NCI-H2171 (cell line): ENCODE data around the gene FCHSD2.
"Not testable (repeated sequence)": the region's sequence is repeated elsewhere in the genome, so short reads cannot be mapped to it uniquely, and the experiment has no call there.

Experiments
- DNase-seq: peaks from one replicate; lab custom pipeline; 2025; lab: John Stamatoyannopoulos, UW

Gene FCHSD2

DNA sequence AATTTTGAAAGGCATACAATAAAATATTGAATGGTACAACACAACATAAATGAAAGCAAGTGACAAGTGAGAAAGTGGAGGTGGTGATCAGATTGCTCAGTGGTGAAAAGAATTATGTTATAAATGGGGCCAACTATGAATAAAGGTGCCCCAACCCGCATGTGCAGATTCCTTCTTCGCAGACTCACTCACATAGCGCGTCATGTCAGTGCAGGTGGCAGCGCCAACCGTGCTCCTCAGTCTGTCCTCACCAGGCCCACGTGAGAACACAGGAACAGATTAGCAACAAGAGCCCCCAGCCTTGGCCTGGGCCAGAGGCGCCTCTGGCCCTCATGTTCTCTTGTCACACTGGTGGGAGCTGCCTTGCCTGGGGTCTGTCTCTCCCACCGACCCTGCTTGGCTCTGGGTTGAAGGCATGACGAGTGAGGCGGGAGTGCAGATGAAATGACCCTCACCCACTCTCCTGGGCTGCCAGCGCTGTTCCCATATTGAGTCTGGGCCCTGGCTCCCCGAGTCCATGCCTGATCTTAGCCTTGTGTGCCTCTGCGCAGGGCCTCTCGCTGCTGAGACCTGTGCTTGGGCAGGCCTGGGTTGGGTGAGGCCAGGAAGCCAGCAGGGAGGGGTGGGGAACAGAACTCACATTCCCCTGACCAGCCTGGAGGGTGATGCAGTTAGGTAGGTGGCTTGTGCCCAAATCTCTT is 321.5 kb downstream of the FCHSD2 start:
- no peak for DNase-seq

DNA sequence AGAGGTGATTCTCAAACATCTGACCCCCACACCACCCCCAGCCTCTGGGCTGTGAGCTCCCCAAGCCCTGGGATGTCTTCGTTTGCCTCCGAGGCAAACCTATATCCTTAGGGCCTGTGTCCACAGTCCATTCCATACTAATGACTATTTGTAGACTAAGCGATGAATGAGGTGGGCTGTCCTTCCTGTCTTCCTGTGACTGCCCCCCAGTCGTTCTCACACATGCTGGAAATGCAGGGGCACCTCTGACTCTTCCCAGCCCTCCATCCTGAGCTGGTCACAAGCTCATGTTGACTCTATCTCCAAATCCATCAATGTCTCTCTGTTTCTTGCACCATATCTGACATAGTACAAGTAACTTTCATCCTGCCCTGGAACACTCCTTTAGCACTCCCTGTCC is 323.1 kb downstream of the FCHSD2 start:
- no peak for DNase-seq

DNA sequence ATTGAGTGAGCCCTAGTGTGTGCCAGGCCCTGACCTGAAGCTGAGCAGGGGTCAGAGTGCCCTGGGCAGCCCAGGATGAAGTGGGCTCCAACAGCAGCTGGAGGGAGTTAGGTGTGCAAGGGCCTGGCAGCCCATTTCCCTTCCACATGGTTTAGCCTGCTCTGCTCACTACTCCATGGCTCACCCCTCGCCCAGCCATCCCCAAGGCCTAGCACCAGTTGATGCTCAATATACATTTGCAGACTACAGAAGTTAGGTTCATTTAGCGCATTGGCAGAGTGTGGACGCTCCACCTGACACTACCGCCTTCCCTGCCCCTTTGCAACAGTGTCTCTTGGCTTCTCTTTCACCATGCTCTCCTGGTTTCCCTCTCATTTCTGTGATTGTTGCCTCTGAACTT is 324.2 kb downstream of the FCHSD2 start:
- DNase-seq, result no peak

DNA sequence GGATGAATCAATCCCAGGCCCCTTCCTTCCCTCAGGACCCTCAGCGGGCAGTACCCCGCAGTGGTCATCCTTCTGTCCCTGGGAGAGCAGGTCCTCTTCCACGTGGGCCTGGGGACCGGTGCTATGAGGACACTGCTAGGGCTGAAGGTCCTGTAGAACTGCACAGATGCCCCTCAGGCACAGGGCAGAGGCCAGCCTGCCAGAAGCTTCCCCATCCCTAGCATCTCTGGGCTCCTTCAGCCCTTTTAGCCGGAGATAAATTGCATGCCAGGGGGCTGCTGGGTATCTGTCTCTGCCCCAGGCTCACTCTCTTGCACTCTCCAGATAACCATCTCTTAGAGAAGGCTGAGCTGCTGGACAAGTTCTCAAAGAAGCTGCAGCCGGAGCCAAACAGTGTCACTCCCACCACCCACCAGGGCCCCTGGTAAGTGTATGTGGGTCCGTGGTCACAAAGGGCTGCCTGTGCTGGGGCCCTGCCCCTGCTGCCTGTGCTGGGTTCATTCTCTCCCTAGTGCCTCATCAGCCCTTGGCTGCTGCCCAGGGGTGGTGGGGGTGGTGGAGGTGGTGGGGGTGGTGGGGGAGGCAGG is 325.6 kb downstream of the FCHSD2 start:
- no peak for DNase-seq

DNA sequence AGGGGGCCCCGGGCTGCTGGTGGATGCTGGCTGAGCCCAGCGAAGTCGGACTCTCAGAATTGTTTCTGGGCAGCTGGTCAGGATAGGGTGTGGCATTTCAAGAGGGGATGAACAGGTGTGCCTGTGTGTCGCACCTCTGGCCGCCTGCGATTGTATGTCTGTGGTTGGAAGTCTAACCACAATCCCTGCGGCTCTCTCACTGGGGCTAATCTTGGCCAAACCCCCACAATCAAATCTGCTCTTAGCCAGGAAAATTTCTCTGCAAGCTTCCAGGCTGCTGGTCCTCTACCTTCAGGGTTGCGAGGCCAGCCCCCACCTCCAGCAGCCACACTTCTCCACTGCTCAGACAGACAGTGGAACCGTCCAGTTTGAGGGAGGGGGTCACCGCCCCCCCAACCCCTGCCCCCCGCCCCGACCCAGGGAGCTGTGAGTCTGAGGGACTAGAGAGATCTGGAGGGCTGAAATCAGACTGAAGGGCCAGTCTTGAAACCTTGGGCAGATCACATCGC is 327.0 kb downstream of the FCHSD2 start:
- no peak for DNase-seq

DNA sequence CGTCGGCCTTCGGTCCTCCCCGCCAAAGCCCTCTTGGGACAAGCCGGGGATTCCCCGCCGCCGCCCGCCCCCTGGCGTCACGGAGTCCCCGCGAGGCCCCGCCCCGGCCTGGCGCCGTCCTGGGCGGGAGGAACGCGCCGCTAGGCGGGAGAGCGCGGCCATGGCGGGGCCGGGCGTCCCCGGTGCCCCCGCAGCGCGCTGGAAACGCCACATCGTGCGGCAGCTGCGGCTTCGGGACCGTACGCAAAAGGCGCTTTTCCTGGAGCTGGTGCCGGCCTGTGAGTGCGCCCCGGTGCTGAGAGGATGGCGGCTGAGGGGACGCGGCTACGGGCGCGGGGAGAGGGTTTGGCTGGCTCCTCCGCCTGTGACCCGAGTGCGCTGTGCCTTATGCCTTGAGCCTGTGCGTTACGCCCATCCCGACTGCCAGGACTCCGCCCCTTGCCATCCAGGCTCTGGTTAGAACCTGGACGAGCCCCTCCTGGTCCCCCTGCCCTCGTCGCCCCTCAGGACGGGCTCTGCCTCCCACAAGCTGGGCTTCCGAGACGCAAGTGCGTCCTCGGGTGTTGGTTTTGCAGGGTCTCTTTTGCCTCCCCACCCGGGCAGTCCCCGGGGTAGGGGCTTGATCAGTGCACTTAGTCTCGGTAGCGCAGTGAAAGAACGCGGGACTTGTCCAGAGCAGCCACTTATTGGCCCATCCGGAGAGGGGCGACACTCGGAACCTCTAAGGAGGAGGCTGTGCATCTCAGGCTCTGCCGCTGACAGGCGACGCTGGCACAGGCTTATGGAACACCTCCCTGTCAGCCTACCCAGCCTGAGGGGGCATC is 327.6 kb downstream of the FCHSD2 start, which contains the start of gene ATG16L2:
Gene ATG16L2 (plus strand): TSS at position 126 of the 824 bp plus-strand sequence. CDS start 35 bp downstream, at position 161.
- DNase-seq, result peak; percentile 87

DNA sequence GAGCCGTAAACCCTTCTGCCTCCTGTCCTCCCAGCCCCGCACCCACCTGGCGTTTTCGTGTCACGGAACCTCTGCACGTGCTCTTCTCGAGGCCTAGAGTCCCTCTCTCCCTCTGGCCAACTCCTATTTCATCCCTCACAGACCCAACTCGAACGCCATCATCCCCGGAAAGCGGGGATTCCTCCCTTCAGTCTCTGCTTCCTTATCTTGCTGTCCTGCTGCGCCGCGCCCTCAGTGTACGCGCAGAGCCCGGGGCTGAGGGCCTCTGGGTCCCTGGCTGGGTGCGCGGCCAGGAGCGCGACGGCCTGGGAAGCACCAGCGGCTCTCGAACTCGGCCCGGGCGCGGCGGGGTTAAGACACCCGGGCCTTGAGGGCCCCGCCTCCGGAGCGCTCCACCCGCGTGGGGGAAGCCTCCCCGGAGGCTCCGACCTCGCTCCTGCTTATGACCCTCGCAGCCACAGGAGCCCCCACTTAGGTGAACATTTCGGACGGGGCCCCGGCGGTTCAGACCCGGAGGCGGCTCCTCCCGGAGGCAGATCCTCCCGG is 328.3 kb downstream of the FCHSD2 start:
- DNase-seq, result peak; percentile 81

DNA sequence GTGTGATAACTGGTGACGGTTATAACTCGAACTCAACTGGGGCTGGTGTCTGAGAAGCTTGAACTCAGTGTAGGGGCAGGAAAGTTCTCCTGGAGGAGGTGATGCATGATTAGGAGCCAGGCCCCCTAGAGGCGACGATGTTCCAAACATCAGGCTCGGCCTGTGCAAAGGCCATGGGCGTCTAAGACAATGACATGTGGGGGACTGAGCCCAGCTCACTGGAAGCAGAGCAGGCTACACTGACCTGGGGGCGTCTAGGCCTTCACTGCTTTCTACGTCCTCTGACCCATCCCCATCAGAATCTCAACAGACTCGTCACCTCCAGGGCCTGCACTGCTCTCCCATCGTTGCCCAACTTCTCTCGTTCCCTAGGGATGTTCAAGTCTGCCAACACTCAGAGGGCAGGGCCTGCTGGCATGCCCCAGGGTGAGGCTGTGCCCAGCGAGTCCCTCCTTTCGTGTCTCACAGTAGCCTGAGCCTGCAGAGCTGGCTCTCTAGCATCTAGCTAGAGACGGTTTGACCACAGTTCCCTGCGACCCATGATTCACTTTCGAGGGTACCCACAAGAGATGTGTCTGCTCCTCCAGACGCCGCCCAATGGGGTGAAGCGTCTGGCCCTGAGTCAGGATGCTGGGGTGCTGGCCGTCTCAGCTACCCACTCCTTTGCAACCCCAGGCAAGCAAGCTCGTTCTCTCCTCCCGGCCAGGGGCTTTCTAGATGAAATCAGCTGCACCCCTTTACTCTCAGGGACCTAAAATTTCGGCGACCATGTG is 329.0 kb downstream of the FCHSD2 start:
- no peak for DNase-seq

DNA sequence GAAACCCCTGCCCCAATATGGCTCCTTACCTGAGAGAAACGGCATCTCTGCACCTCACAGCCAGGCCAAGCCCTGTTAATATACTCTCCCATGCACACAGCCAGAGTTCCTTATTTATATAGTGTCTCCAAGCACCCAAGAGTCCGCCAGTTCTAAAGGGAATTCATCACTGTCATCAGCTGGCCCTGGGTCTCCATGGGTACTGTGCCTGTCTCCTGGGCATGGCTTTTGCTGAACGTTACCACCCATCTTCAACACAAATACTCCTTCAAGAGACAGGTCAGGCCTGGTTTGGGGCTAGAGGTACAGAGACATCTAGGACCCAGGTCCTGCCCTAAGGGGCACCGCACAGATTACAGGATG is 329.5 kb downstream of the FCHSD2 start:
- no peak for DNase-seq

DNA sequence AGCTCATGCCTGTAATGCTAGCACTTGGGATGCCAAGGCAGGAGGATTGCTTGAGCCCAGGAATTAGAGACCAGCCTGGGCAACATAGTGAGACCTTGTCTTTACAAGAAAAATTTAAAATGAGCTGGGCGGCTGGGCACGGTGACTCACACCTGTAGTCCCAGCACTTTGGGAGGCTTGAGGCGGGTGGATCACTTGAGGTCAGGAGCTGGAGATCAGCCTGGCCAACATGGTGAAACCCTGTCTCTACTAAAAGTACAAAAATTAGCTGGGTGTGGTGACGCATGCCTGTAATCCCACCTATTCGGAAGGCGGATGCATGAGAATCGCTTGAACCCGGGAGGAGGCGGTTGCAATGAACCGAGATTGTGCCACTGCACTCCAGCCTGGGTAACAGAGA is 330.4 kb downstream of the FCHSD2 start:
- DNase-seq, result not testable (repeated sequence)

DNA sequence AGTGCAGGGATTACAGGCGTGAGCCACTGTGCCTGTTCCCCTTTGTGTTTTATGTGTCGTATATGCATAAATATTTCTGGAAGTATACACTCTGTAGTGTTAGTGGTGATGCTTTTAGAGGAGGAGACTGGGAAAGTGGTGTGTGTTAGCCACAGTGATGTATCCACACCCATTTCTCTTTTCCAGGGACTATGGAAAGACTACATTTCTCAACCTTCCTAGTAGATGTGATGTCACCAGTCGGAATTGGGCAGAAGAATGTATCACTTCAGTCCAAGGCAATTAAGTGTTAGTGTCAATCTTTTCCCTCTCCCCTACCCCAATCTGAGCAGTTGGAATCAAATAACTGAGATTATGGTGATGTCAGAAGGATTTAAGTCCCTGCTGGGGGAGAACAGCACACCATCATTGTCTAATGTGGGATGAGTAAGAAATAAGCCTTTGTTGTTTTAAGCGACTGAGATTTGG is 333.8 kb downstream of the FCHSD2 start:
- DNase-seq, result no peak

DNA sequence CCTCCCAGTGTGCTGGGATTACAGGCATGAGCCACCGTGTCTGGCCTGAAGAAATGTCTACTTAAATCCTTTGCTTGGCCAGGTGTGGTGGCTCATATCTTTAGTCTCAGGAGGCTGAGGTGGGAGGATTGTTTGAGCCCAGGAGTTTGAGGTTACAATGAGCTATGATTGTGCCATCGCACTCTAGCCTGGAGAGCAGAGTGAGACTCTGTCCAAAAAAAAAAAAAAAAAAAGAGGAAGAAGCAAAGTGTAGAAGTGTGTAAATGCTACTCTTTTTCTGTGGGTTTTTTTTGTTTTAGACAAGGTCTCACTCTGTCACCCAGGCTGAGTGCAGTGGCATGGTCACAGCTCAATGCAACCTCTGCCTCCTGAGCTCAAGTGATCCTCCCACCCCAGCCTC is 334.3 kb downstream of the FCHSD2 start:
- DNase-seq, result no peak

DNA sequence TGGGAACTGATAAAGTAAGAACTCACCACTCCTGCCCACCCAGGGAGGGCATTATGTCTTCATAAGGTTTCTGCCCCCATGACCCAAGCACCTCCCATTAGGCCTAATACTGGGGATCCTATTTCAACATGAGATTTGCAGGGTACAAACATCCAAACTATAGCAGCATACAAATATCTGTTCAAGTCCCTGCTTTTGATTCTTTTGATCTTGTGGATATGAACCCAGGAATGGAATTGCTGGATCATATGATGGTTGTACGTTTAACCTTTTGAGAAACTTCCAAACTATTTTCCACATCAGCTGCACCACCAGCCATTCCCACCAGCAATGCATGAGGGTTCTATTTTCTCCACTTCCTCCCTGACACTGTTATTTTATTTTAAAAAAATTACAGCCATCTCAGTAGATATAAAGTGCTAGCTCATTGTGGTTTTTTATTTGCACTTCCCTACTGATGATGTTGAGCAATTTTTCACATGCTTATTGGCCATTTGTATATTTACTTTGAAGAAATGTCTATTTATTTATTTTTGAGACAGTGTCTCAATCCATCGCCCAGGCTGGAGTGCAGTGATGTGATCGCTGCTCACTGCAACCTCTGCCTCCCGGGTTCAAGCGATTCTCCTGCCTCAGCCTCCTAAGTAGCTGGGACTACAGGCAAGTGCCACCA is 335.0 kb downstream of the FCHSD2 start:
- DNase-seq, result no peak

DNA sequence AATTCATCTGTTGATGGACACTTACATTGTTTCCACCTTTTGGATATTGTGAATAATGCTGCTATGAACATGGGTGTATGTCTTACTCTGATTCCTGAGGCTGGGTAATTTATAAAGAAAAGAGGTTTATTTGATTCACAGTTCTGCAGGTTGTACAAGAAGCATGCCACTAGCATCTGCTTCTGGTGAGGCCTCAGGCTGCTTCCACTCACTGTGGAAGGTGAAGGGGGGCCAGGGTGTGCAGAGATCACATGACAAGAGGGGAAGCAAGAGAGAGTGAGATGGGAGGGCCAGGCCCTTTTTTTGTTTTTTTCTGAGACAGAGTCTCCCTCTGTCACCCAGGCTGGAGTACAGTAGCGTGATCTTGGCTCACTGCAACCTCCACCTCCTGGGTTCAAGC is 335.7 kb downstream of the FCHSD2 start:
- not testable (repeated sequence) for DNase-seq

DNA sequence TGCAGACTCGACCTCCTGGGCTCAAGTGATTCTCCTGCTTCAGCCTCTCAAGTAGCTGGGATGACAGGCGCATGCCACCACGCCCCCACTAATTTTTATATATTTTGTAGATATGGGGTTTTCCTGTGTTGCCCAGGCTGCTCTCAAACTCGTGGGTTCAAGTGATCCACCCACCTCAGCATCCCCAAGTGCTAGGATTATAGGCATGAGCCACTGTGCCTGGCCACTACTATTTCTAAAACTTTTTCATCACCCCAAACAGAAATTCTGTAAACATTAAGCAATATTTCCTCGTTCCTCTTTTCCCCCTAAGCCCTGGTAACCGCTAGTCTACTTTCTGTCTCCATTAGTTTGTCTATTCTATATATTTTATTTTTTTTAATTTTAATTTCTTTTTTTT is 336.9 kb downstream of the FCHSD2 start:
- no peak for DNase-seq

DNA sequence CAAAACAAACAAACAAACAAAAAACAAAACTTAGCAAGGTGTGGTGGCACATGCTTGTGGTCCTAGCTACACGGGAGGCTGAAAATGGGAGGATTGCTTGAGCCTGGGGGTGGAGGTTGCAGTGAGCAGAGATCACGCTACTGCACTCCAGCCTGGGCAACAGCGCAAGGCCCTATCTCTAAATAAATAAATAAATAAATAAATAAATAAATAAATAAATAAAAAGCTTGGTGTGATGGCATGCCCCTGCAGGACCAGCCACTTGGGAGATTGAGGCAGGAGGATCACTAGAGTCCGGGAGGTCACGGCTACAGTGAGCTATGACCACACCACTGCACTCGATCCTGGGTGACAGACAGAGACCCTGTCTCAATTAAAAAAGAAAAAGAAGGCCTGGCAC is 339.3 kb downstream of the FCHSD2 start:
- no peak for DNase-seq

DNA sequence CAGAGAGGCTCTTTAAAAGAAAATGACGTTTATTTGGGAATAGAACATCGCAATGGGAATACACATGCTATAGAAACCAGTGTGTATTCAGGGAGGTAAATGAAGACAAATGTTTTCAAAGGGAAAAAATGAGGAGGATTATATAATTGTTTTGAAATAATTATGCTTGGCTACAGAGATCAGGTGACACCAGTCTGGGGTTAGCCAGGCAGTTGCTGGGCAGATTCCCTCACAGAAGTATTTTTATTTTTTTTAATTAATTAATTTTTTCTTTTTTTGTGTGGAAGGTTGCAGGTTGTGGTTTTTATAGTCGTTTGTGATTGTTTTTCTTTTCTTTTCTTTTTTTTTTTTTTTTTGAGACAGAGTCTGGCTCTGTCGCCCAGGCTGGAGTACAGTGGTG is 342.7 kb downstream of the FCHSD2 start:
- no peak for DNase-seq

DNA sequence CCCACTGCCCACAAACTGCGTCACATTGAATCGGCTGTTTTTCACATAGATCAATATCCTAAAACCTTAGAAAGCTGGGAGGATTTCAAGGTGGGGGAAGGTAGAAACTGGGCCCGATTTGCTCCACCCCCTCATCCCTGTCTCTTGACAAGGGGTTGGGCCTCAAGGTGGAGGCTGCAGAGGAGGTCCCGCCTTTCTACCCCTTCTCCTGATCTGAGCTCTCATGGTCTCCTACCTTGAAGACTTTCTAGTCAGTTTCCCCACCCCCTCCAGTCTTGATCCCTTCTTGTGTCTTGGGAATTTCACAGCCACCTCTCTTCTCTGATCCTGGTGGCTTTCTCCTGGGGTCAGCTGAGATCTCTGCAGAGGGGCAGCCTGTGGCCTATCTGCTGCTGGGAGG is 343.8 kb downstream of the FCHSD2 start:
- DNase-seq, result no peak

DNA sequence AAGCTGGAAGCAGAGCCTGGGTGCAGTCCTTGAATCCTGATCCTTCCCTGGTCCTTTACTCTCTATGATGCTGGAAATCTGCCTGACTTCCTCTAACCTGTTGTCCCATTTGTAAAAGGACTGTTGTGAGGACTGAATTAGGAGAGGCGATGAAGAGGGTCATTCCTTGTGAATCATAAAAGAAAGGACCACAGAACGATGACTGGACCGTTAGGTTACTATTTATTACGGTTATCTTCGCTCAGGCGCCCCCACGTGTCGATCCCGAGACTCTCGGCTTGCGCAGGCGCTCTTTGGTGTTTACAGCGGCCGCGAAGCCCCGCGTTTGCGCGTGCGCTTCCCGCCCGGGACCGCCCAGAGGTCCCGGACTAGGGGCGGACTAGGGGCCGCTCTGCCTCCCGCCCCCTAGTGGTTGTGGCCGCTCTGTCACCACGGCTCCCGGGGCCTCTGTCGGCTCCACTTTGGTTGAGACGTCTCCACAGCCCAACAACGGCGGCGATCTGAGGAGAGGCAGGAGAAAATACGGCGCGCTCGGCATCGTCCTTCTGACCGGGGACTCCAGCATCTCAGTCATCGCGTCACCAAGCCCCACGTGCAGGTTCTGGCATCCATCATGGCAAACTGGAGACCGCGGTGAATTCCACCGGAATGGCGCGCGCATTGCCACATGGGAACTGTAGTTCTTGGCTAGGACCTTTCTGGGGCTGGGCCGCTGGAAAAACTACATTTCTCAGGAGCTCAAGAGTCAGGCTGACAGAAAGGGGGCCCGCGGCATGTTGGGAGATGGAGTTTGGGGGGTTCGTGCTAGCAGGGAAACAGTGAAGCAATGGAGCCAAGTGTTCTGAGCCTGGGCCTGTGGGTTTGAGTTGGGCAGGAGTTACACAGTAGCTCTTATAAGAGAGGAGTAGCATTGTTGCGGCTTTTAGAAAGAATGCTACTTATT is 348.4 kb downstream of the FCHSD2 start, which contains the start of gene STARD10:
Gene STARD10 (minus strand): TSS at position 623 of the 943 bp plus-strand sequence. CDS start 12,866 bp downstream, outside the sequence.
- DNase-seq, result peak; percentile 92

DNA sequence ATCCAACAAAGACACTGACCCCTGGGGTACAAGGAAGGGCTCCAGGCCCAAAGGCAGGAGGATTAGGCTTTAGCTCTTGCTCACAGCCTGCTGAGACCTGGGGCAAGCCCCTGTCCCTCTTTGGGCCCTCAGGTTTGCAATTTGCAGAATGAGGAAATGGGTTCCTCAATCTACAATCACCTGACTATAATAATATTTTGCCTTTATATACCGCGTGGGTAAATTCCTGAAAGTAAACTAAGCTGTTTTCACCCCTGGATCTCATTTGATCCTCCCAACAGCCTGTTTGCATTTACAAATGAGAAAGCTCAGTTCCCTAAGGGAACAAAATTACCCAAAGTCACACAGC is 349.1 kb downstream of the FCHSD2 start:
- DNase-seq, result no peak
